ENCODE data around the gene ARHGAP10.
"Not testable (repeated sequence)": the region's sequence is repeated elsewhere in the genome, so short reads cannot be mapped to it uniquely, and the experiment has no call there.

Gene ARHGAP10

GRCh38 chr4:147994491-147995385 lies 262.9 kb downstream of the ARHGAP10 start:
- H3K4me3 ChIP-seq (ENCODE audit: low read depth, low read length) = no peak overlapping the region
- no peak for TF ChIP-seq CTCF (IDR thresholded peaks at IDR 0.05; ENCODE audit: borderline replicate concordance, insufficient read depth, low read depth, low read length)

GRCh38 chr4:147996859-147997258 lies 265.0 kb downstream of the ARHGAP10 start:
- no peak overlapping the region for H3K4me3 ChIP-seq (ENCODE audit: low read depth, low read length)
- TF ChIP-seq CTCF (IDR thresholded peaks at IDR 0.05; ENCODE audit: borderline replicate concordance, insufficient read depth, low read depth, low read length) = no peak

GRCh38 chr4:148000038-148000437 lies 268.1 kb downstream of the ARHGAP10 start:
- not testable (repeated sequence) for H3K4me3 ChIP-seq (ENCODE audit: low read depth, low read length)

DNA sequence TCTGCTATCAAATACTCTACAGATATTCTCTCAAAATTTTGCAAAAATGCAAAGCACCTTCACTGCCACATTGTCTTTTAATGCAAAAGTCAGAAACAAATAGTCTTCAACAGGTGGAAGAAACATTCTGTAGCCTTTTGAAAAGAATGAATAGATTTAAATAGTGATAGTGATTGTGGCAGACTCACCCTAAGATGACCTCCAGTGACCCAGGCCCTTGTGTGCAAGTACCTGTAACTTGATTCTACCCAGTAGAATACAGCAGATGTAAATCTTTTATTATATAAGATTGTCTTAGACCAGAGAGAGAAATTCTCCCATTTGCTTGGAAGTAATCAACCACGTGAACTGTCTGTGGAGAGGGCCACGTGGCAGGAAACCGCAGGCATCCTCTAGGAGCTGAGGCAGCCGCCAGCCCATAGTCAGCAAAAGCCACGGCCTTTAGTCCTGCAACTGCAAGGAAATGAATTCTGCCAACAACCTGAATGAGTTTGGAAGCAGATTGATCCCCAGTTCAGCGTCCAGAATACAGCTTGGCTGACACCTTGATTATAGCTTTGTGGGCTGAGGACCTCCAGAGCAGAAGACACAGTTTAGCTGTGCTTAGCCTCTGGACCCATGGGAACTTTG lies 272.5 kb downstream of the ARHGAP10 start:
- TF ChIP-seq CTCF (IDR thresholded peaks at IDR 0.05; ENCODE audit: borderline replicate concordance, insufficient read depth, low read depth, low read length) = no peak
- no peak overlapping the region for H3K4me3 ChIP-seq (ENCODE audit: low read depth, low read length)

GRCh38 chr4:148006001-148006400 lies 274.1 kb downstream of the ARHGAP10 start:
- TF ChIP-seq CTCF (IDR thresholded peaks at IDR 0.05; ENCODE audit: borderline replicate concordance, insufficient read depth, low read depth, low read length) = no peak
- H3K4me3 ChIP-seq (ENCODE audit: low read depth, low read length) = no peak overlapping the region

DNA sequence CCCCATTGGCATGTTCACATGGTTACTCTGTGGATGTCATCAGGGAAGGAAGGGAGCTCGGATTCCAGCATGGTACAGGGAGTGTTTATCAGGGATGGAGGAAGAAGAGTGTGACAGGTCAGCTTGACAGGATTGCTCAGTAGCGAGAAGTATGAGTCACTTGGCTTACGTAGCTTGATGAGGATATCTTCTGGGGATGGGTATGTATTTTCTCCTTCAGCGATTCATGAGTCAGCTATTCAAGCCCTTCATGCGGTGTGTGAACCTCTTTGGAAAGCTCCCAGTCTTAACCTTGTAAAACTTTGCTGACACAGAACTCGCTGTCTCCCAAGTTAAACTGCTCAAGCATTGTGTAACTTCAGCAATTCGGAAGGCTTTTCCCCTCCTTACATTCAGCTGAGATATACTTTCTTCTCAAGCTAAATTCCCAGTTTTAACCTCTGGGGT lies 275.4 kb downstream of the ARHGAP10 start:
- no peak for TF ChIP-seq CTCF (IDR thresholded peaks at IDR 0.05; ENCODE audit: borderline replicate concordance, insufficient read depth, low read depth, low read length)
- no peak overlapping the region for H3K4me3 ChIP-seq (ENCODE audit: low read depth, low read length)

- H3K4me3 ChIP-seq (ENCODE audit: low read depth, low read length) = no peak overlapping the region
- no peak for TF ChIP-seq CTCF (IDR thresholded peaks at IDR 0.05; ENCODE audit: borderline replicate concordance, insufficient read depth, low read depth, low read length)
These were observed 275.9 kb downstream of the ARHGAP10 start for GRCh38 chr4:148007792-148008191.

Measured in GM12875 (cell line).